HFFc6 (cell line): ENCODE measurements around the gene TTLL5. TPM values are rescaled to one million over a fixed set of nuclear protein-coding genes. Genes with fewer than 3 reads are reported as not detected.

Experiments
- DNase-seq: peaks from one replicate; pipeline ENCODE4 v3.0.0-alpha.2; 2018
- H3K27ac Mint-ChIP-seq: 2 replicates; pipeline ENCODE4 v1.8.0; 2020; ENCODE audit warnings: mild to moderate bottlenecking, mixed read lengths
- H3K27me3 Mint-ChIP-seq: 2 replicates; pipeline ENCODE4 v1.8.0; 2021; ENCODE audit warnings: mild to moderate bottlenecking, moderate library complexity, mixed read lengths; ENCODE audit not compliant: insufficient read depth
- H3K36me3 Mint-ChIP-seq: 2 replicates; pipeline ENCODE4 v1.8.0; 2021; ENCODE audit warnings: low read depth, mixed read lengths
- H3K4me1 Mint-ChIP-seq: 2 replicates; pipeline ENCODE4 v1.8.0; 2020; ENCODE audit warnings: low read depth, mixed read lengths
- H3K4me3 Mint-ChIP-seq: 2 replicates; pipeline ENCODE4 v1.8.0; 2020; ENCODE audit warnings: mild to moderate bottlenecking, moderate library complexity, mixed read lengths
- H3K9me3 Mint-ChIP-seq: 2 replicates; pipeline ENCODE4 v1.8.0; 2020; ENCODE audit warnings: mild to moderate bottlenecking, mixed read lengths
- total RNA-seq, 6 experiments: library from RNA; stranded (reverse); fragmentation: NEBNext Ultra II Directional; extraction: Animal tissue kit (Norgen Biotek cat#: 25700); gene quantifications; 2 replicates in 1 of 6; 3 replicates in 5 of 6; pipeline ENCODE4 v1.2.3, GENCODE V29; 2021
- TF ChIP-seq, protein P1 (sequence below): fragments of 200-600 bp; sonication (generic); IDR thresholded peaks from 2 replicates; pipeline ENCODE4 v1.5.0; 2021; ENCODE audit warnings: antibody characterized with exemption, mild to moderate bottlenecking

The TTLL5 gene
- total RNA-seq, 6 experiments from 2014 or later: 22.0 to 28.9 (median 25.0) TPM

DNA sequence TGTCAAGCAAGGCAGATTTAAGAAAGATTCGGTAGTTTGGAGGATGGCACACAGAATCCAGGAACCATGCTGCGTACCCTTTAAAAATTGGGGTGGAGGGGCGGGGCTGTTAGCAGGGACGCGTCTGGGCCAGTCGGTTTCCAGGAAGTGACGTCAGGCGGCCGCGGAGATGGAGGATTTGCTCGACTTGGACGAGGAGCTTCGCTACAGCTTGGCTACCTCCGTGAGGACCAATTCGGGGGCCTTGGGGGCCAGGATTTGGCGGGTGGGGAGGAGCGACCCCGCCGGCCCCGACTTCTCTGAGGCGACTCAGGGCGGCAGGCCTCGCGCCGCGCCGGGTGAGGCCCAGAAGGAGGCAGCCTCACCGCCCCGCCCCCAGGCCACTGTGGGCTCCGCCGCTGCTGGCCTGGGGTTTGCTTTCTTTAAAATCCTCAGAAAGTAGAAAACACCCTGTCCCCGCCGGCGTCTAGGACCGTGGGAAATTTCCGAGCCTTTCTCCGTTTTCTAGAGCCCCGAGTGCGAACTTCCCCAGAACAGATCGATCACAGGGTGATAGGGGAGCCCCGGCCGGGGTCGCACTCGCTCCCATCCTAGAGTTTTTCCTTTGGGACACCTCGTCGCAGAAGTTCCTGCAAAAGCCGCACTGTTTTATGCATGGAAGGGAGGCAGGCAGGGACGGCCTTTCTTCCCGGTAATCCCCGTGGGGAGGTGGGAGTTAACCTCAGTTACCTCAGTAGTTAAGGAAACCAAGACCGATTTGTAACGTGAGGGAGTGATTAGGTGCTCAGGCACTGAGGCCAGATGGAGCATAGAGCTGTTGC is 324.8 kb downstream of the TTLL5 start, which contains the start of gene IFT43:
IFT43 (plus strand) TSS at position 146 of the 821 bp plus-strand sequence; CDS start at position 170, 24 bp downstream.
- H3K36me3 Mint-ChIP-seq: peaks cover 6% of the 10 kb centered on the region; the same call in 1 of the 2 replicates
- TF ChIP-seq, protein P1, sequence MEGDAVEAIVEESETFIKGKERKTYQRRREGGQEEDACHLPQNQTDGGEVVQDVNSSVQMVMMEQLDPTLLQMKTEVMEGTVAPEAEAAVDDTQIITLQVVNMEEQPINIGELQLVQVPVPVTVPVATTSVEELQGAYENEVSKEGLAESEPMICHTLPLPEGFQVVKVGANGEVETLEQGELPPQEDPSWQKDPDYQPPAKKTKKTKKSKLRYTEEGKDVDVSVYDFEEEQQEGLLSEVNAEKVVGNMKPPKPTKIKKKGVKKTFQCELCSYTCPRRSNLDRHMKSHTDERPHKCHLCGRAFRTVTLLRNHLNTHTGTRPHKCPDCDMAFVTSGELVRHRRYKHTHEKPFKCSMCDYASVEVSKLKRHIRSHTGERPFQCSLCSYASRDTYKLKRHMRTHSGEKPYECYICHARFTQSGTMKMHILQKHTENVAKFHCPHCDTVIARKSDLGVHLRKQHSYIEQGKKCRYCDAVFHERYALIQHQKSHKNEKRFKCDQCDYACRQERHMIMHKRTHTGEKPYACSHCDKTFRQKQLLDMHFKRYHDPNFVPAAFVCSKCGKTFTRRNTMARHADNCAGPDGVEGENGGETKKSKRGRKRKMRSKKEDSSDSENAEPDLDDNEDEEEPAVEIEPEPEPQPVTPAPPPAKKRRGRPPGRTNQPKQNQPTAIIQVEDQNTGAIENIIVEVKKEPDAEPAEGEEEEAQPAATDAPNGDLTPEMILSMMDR: no peak
- H3K27ac Mint-ChIP-seq: peak within 1 kb of the TSS; percentile 86
- peak; percentile 66 for DNase-seq
- no peaks in the 10 kb centered on the region for H3K27me3 Mint-ChIP-seq
- H3K4me3 Mint-ChIP-seq: peak within 1 kb of the TSS; percentile 98
- H3K9me3 Mint-ChIP-seq: no peaks in the 10 kb centered on the region
- peaks cover 37% of the 10 kb centered on the region for H3K4me1 Mint-ChIP-seq

DNA sequence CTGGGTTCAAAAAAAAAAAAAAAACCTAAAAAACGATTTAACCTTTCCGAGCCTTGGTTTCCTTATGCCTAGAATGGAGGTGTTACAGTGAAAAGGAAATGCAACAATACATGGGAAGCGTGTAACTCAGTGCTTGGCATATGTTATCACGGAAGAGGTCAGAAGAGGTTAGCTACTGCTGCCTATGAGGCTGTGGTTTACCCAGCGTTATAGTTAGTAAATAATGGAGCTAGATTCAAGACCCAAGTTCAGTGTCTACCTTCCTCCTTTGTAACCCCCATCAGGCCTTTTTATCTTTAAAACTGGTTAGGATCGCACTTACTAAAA is 325.4 kb downstream of the TTLL5 start:
- Mint-ChIP-seq H3K36me3 (peaks cover 6% of the 10 kb centered on the region; the same call in 1 of the 2 replicates), H3K27ac (peak overlapping the region; percentile 86), H3K27me3 (no peaks in the 10 kb centered on the region), H3K4me1 (peaks cover 33% of the 10 kb centered on the region), H3K9me3 (no peaks in the 10 kb centered on the region), H3K4me3 (peak overlapping the region; percentile 98)
- no peak for DNase-seq
- TF ChIP-seq, protein P1: no peak

GRCh38 chr14:75987201-75987970 is 326.3 kb downstream of the TTLL5 start:
- DNase-seq: no peak
- peaks cover 34% of the 10 kb centered on the region for H3K4me1 Mint-ChIP-seq
- no peak overlapping the region for H3K27ac Mint-ChIP-seq
- TF ChIP-seq, protein P1: no peak
- no peak overlapping the region; the same call in 1 of the 2 replicates for H3K4me3 Mint-ChIP-seq
- H3K9me3 Mint-ChIP-seq: no peaks in the 10 kb centered on the region
- peaks cover 1% of the 10 kb centered on the region; the same call in 1 of the 2 replicates for H3K27me3 Mint-ChIP-seq
- peaks cover 11% of the 10 kb centered on the region for H3K36me3 Mint-ChIP-seq

GRCh38 chr14:75989134-75989533 is 328.1 kb downstream of the TTLL5 start:
- H3K4me3 Mint-ChIP-seq: no peak overlapping the region
- H3K4me1 Mint-ChIP-seq: peaks cover 37% of the 10 kb centered on the region
- TF ChIP-seq, protein P1: no peak
- H3K27ac Mint-ChIP-seq: no peak overlapping the region
- no peaks in the 10 kb centered on the region for H3K9me3 Mint-ChIP-seq
- DNase-seq: no peak
- H3K27me3 Mint-ChIP-seq: peaks cover 1% of the 10 kb centered on the region; the same call in 1 of the 2 replicates
- peaks cover 12% of the 10 kb centered on the region for H3K36me3 Mint-ChIP-seq

DNA sequence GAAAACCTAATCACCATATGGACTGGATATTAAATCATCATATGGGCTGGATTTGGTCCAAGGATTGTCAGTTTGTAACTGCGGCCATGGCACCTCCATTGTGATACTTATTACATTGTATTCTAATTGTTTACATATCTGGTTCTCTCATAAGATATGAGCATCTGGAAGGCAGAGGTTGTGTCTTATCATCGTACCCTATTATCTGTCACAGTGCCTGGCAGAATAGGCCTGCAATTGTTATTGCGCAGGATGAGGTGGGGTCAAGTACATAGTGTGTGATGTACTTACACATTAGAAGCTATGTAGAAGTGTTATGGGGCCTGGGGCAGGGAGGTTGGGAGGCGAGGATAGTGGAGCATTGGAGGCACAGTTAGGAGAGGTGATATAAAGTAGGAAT is 329.3 kb downstream of the TTLL5 start:
- DNase-seq: no peak
- H3K9me3 Mint-ChIP-seq: no peaks in the 10 kb centered on the region
- peaks cover 47% of the 10 kb centered on the region for H3K4me1 Mint-ChIP-seq
- peaks cover 1% of the 10 kb centered on the region; the same call in 1 of the 2 replicates for H3K27me3 Mint-ChIP-seq
- H3K36me3 Mint-ChIP-seq: peaks cover 17% of the 10 kb centered on the region
- H3K4me3 Mint-ChIP-seq: no peak overlapping the region
- TF ChIP-seq, protein P1: no peak
- H3K27ac Mint-ChIP-seq: no peak overlapping the region
